HG03378 (cell line): Measurements from ENCODE around the gene ADAMTS9.

ENCODE experiments used
- ATAC-seq: cut with Tn5 transposase; IDR thresholded peaks from one replicate; pipeline ENCODE4 v1.9.1; 2021; ENCODE audit warnings: mild to moderate bottlenecking, moderate library complexity; ENCODE audit not compliant: unreplicated experiment

The ADAMTS9 gene

GRCh38 chr3:64658001-64658400 lies 29.8 kb downstream of the ADAMTS9 start:
- no peak for ATAC-seq

GRCh38 chr3:64656544-64656943 lies 31.3 kb downstream of the ADAMTS9 start:
- ATAC-seq: no peak

DNA sequence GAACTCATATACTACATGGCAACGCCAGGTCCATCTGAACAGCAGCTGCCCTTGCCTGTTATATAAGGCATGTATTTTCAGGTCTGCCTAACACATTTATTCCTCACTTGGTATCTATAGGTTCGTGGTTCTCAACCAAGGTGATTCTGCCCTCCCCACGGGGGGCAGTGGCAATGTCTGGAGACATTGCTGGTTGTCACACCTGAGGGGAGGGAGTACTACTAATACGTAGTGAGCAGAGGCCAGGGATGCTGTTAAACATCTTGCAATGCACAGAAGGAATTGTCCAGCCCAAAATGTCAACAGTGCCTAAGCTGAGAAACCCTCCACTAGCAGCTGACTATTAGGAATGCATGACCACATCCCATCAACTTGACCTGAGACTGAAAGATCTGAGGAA lies 32.6 kb downstream of the ADAMTS9 start:
- ATAC-seq: no peak

GRCh38 chr3:64654013-64654412 lies 33.8 kb downstream of the ADAMTS9 start:
- no peak for ATAC-seq

- no peak for ATAC-seq
Observed at GRCh38 chr3:64653101-64653500, 34.7 kb downstream of the ADAMTS9 start.

DNA sequence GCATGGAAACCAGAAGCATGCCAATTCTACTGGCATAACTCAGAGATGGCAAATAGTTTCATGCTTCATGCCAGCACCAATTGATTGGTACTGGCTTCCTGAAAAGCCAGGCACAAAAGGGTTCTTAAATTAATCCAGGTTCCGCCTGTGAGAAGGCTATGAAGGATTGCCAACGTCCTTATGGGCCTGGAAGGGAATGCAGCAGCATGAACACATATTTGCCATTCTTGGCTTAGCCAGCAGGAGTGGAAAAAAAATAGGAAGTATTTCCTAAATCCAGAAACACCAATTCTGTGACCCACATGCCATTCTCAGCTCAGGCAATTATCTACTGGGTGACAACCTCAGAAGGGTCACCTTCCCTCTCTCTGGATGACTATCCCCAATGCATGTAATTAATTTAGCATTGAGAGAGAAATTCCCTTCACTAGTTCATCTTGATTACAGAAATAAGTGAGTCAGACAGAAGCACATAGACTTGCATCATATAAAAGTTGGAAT lies 36.0 kb downstream of the ADAMTS9 start:
- no peak for ATAC-seq

DNA sequence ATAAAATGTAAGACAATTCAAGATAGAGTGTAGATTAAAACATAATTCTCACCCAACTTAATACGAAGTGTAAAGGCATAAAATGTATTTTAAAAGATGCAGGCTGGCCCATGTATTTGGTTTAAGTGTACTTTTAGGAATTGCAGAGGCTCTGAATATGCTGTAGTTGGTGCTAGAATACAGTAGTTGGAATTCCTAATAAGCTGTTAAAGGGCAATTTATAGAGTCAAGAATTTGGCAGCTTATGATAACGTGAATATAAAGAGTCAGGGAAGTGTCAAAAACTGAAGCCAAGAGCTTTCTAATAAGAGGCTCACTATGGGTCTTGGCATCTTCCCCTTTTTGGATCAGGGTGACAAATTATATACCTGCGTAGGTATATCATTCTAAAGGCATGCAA lies 36.5 kb downstream of the ADAMTS9 start:
- ATAC-seq: no peak

GRCh38 chr3:64650715-64651114 lies 37.1 kb downstream of the ADAMTS9 start:
- no peak for ATAC-seq

DNA sequence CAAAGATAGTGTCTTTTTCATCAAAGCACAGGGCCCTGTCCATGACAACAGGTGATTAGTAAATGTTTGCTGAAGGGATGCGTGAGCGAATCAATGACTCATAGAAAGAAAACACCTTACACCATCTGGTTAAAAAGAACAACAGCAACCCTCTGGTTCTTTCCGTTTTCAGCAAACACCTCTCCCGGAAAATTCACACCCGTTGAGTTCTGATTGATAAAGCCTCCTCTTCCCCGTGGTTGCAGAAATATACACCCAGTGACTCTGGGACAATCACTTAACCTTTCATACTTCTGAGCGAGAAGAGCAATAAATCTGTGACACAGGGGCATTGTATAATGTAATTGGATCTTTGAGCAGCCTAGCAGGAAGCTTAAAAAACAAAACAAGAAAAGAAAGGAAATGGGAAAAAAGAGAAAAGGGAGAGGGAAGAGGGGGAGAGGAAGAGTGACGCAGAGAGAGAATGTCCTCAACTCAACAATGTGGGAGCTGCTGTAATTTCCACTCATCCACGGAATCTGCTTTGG lies 37.6 kb downstream of the ADAMTS9 start:
- ATAC-seq: no peak

GRCh38 chr3:64648927-64649906 lies 38.6 kb downstream of the ADAMTS9 start:
- ATAC-seq: no peak

- no peak for ATAC-seq
Observed at GRCh38 chr3:64647825-64648224, 40.0 kb downstream of the ADAMTS9 start.

- ATAC-seq: no peak
Observed at GRCh38 chr3:64645243-64645642, 42.6 kb downstream of the ADAMTS9 start.

- no peak for ATAC-seq
Observed at GRCh38 chr3:64644483-64644882, 43.3 kb downstream of the ADAMTS9 start.

GRCh38 chr3:64642327-64643151 lies 45.3 kb downstream of the ADAMTS9 start:
- ATAC-seq: no peak

- no peak for ATAC-seq
Observed at GRCh38 chr3:64638981-64639481, 48.8 kb downstream of the ADAMTS9 start.

- ATAC-seq: no peak
Observed at GRCh38 chr3:64638511-64638910, 49.3 kb downstream of the ADAMTS9 start.

DNA sequence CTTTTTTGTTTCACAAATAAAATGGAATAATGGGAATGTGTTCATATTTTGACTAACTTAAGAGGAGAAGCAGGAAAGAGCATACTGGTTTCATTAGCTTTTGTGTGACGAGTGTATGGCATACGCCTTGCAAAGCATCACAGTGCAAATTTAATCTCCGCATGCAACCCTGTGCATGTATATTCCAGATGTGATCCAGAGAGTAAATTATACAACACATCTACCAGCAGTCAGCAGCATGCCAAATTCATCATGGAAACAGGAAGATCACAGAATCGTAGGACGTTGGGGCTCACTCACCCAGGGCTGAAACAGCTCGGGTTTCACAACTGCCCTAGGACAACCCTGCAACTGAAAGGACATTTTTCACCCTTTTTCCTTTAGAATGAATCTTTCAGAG lies 53.4 kb downstream of the ADAMTS9 start:
- ATAC-seq: no peak

GRCh38 chr3:64631951-64632350 lies 55.8 kb downstream of the ADAMTS9 start:
- ATAC-seq: no peak

DNA sequence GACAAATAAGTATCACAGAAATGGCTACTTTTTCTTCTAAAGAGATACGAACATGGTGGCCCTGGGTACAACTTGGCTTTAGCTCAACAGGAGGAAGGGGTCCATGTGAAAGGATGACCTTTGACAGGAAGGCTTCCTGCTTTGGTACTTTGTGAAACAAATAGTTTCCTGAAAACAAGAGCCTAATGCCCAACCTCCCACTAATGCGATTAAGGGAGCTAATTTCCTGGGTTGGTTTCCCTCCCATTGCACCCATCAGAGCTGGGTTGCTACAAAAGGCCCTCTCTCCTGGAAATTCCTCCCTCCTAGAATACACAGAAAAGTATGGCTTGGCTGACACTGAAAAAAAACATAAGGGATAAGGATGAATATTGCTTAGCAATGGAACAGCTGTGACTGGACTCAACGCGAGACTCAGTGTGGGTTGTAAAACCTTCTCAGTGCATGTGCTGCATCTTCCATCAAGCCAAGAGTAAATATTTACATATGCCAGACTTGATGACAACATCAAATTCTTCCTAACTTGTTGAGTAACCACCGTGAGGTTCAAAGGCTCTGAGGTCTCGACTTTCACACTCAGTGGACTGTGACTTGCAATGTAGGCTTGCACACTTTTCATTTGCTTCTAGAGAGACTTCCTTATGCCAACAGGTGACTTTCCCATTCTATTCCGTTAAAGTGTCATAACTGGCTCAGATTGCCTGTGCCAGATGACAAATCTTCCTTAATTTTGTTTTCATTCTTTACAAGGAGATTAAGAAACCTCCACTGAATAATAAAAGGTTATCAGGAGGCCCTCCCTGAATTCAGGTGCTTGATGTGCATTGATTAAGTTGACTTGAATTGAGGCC lies 60.1 kb downstream of the ADAMTS9 start:
- ATAC-seq: no peak

- no peak for ATAC-seq
Observed at GRCh38 chr3:64627042-64627441, 60.8 kb downstream of the ADAMTS9 start.
